Measurements from ENCODE around the gene ALOX5.

- TF ChIP-seq REST (IDR thresholded peaks at IDR 0.05), result no peak
- no peak for TF ChIP-seq SP1 (IDR thresholded peaks at IDR 0.05)
- no peak for TF ChIP-seq CTCF (IDR thresholded peaks at IDR 0.05; ENCODE audit: low read depth, low read length, missing input control)
- TF ChIP-seq ZBTB33 (IDR thresholded peaks at IDR 0.05), result no peak
- no peak for TF ChIP-seq RAD21 (IDR thresholded peaks at IDR 0.05)
Measured at GRCh38 chr10:45461034-45461433, 87.0 kb downstream of the ALOX5 start.
